Activated CD4-positive, CD25-positive, alpha-beta regulatory T cell (primary cell): Measurements from ENCODE around the gene AUTS2.

Source experiments
- DNase-seq, 4 experiments: peaks; one replicate each; lab custom pipeline; 2025; lab: John Stamatoyannopoulos, UW

The AUTS2 gene

GRCh38 chr7:70132852-70133690 is 534.8 kb downstream of the AUTS2 start:
- DNase-seq, result no peak

- no peak for DNase-seq
Observed at GRCh38 chr7:70134029-70134770, 535.9 kb downstream of the AUTS2 start.

- no peak for DNase-seq
Observed at GRCh38 chr7:70135656-70136055, 537.4 kb downstream of the AUTS2 start.

- DNase-seq, result no peak
Observed at GRCh38 chr7:70137126-70137525, 538.9 kb downstream of the AUTS2 start.

- no peak for DNase-seq
Observed at GRCh38 chr7:70142247-70142932, 544.1 kb downstream of the AUTS2 start.

GRCh38 chr7:70143075-70144044 is 545.1 kb downstream of the AUTS2 start:
- DNase-seq, result no peak

- DNase-seq, result no peak
Observed at GRCh38 chr7:70148997-70149396, 550.7 kb downstream of the AUTS2 start.

- no peak for DNase-seq
Observed at GRCh38 chr7:70152313-70152712, 554.0 kb downstream of the AUTS2 start.

- DNase-seq, result no peak
Observed at GRCh38 chr7:70153933-70154332, 555.7 kb downstream of the AUTS2 start.

- DNase-seq, result no peak
Observed at GRCh38 chr7:70154521-70155180, 556.4 kb downstream of the AUTS2 start.

- no peak for DNase-seq
Observed at GRCh38 chr7:70156057-70156456, 557.8 kb downstream of the AUTS2 start.

GRCh38 chr7:70159121-70159520 is 560.8 kb downstream of the AUTS2 start:
- DNase-seq, result no peak

- no peak for DNase-seq
Observed at GRCh38 chr7:70165477-70166170, 567.3 kb downstream of the AUTS2 start.

GRCh38 chr7:70171369-70171920 is 573.2 kb downstream of the AUTS2 start:
- DNase-seq, result no peak

- no peak for DNase-seq
Observed at GRCh38 chr7:70177166-70177565, 578.9 kb downstream of the AUTS2 start.

GRCh38 chr7:70178211-70178610 is 579.9 kb downstream of the AUTS2 start:
- no peak for DNase-seq

- no peak for DNase-seq
Observed at GRCh38 chr7:70178787-70179186, 580.5 kb downstream of the AUTS2 start.

GRCh38 chr7:70182521-70182920 is 584.2 kb downstream of the AUTS2 start:
- DNase-seq, result no peak

GRCh38 chr7:70183278-70183677 is 585.0 kb downstream of the AUTS2 start:
- no peak for DNase-seq
